K562 (cell line): ENCODE data around the gene FOXF2. TPM values are rescaled to one million over a fixed set of nuclear protein-coding genes. Genes with fewer than 3 reads are reported as not detected.
A peak's percentile ranks its signal among the peaks of the same experiment; 100 is the strongest.
"Not testable (repeated sequence)": the region's sequence is repeated elsewhere in the genome, so short reads cannot be mapped to it uniquely, and the experiment has no call there.

Source experiments
- ATAC-seq: fragments of 200-7000 bp; cut with Tn5 transposase; 3 replicates; pipeline ENCODE4 v1.9.1; 2020; ENCODE audit warnings: moderate library complexity
- BruUV-seq: library from RNA; stranded (reverse); fragments of 400-500 nt; replicated peaks from 2 replicates; lab custom pipeline; 2021; lab: Mats Ljungman, UMichigan
- CTCF ChIA-PET: fragments of 300-600 bp; formaldehyde crosslinking; extraction: SDS; loops from one replicate; lab custom pipeline; 2021; ENCODE audit warnings: low intra/inter-chr PET ratio; lab: Yijun Ruan, JAX
- POLR2A ChIA-PET: fragments of 300-600, 350-650 bp; sonication (Branson Sonifier 250); formaldehyde crosslinking; extraction: SDS; loops from one replicate; lab custom pipeline; 2021; ENCODE audit warnings: antibody characterized with exemption, inconsistent platforms; lab: Yijun Ruan, JAX
- DNase-seq, 4 experiments: peaks; one replicate each; pipeline versions ENCODE4 v3.0.0 to v3.0.0-alpha.2; 2011 to 2018; ENCODE audit warnings: low spot score in 3 of 4, mixed read lengths in 3 of 4; ENCODE audit errors: extremely low read depth in 1 of 4
- FAIRE-seq: peaks from 2 replicates; lab custom pipeline; 2011; peaks lifted over from hg19 to GRCh38; lab: Jason Lieb, UNC
- H2AFZ ChIP-seq: 2 replicates; pipeline ENCODE4 v1.6.0; 2011; ENCODE audit warnings: low read depth, low read length, control low read depth, inconsistent platforms
- H3K27ac ChIP-seq: fragments of 200-600 bp; 3 replicates; pipeline ENCODE4 v1.8.0; 2011; ENCODE audit warnings: low read depth, mild to moderate bottlenecking, control low read depth, inconsistent platforms, low read length, moderate library complexity, mixed read lengths; ENCODE audit errors: extremely low read depth
- H3K27me3 ChIP-seq, 2 experiments: fragments of 300-600 bp in 1 of 2; 2 replicates in 1 of 2; 3 replicates in 1 of 2; pipeline versions ENCODE4 v1.6.0 to v1.8.0; 2011; ENCODE audit warnings: inconsistent platforms in 2 of 2, low read length in 2 of 2, mild to moderate bottlenecking in 1 of 2, mixed read lengths in 1 of 2, moderate library complexity in 1 of 2; ENCODE audit not compliant: control insufficient read depth in 2 of 2, insufficient read depth in 2 of 2
- H3K36me3 ChIP-seq: fragments of 300-600 bp; 3 replicates; pipeline ENCODE4 v1.8.0; 2011; ENCODE audit warnings: mild to moderate bottlenecking, low read length, inconsistent platforms; ENCODE audit not compliant: control insufficient read depth, insufficient read depth
- H3K4me1 ChIP-seq, 2 experiments: fragments of 200-600 bp in 1 of 2; replicated peaks in 1 of 2; 2 replicates in 1 of 2; 3 replicates in 1 of 2; pipeline versions ENCODE4 v1.5.1 to v1.8.0; 2011; ENCODE audit warnings: inconsistent platforms in 2 of 2, low read length in 2 of 2, mild to moderate bottlenecking in 1 of 2, mixed read lengths in 1 of 2, moderate library complexity in 1 of 2; ENCODE audit not compliant: control insufficient read depth in 2 of 2, insufficient read depth in 2 of 2
- H3K4me2 ChIP-seq: 2 replicates; pipeline ENCODE4 v1.6.1; 2011; ENCODE audit warnings: low read length, control low read depth, inconsistent platforms, mixed read lengths; ENCODE audit not compliant: insufficient read depth
- H3K4me3 ChIP-seq: fragments of 200-600 bp; sonication (generic), shearing (Covaris generic); 2 replicates; pipeline ENCODE4 v1.5.1; 2016; ENCODE audit warnings: control low read depth, inconsistent platforms
- H3K79me2 ChIP-seq: fragments of 200-600 bp; 3 replicates; pipeline ENCODE4 v1.8.0; 2011; ENCODE audit warnings: low read length, inconsistent platforms; ENCODE audit not compliant: control insufficient read depth, insufficient read depth
- H3K9ac ChIP-seq, 2 experiments: 2 replicates each; pipeline versions ENCODE4 v1.6.0 to v1.6.1; 2011; ENCODE audit warnings: low read depth in 2 of 2, low read length in 2 of 2, control low read depth in 1 of 2, inconsistent platforms in 1 of 2, mild to moderate bottlenecking in 1 of 2, mixed read lengths in 1 of 2; ENCODE audit not compliant: insufficient read depth in 1 of 2
- H3K9me1 ChIP-seq: one replicate; pipeline ENCODE4 v1.6.0; 2011; ENCODE audit warnings: inconsistent platforms, mild to moderate bottlenecking, low read length, moderate library complexity; ENCODE audit not compliant: control insufficient read depth, insufficient read depth
- H3K9me3 ChIP-seq: replicated peaks from 2 replicates; pipeline ENCODE4 v1.5.1; 2011; ENCODE audit warnings: low read depth, low read length, inconsistent platforms; ENCODE audit not compliant: control insufficient read depth, insufficient read depth
- H4K20me1 ChIP-seq: replicated peaks from 2 replicates; pipeline ENCODE4 v1.6.1; 2011; ENCODE audit warnings: low read length, inconsistent platforms, mixed read lengths; ENCODE audit not compliant: control insufficient read depth, insufficient read depth
- RFX1 ChIP-seq: fragments of 450-650 bp; IDR thresholded peaks from 2 replicates; pipeline ENCODE4 v1.6.1; 2016; ENCODE audit warnings: mild to moderate bottlenecking, moderate library complexity
- WGBS: fragments of 100-300 bp; shearing (Covaris generic); methylation state at CpG from one replicate; pipeline ENCODE4 v1.1.6; 2016; ENCODE audit warnings: low coverage, mixed read lengths; ENCODE audit not compliant: insufficient coverage; ENCODE audit errors: missing lambda C conversion rate; 5-methylcytosine and 5-hydroxymethylcytosine counted together
- in situ Hi-C: fragments of 300-500 bp; cut with MboI; formaldehyde crosslinking; loops from 4 replicates; pipeline ENCODE4 v1.15.0; 2018; ENCODE audit warnings: inconsistent platforms, mixed read lengths
- intact Hi-C: fragments of 100-400 bp; cut with micrococcal nuclease; formaldehyde crosslinking; loops from 2 replicates; pipeline ENCODE4 v1.14.2; 2022
- polyA plus RNA-seq, 8 experiments: library from polyadenylated mRNA; depleted of rRNA in 4 of 8; stranded (reverse) in 5 of 8; unstranded in 3 of 8; fragments of >200 nt; fragmentation: Nextera tagmentation in 2 of 8; fragmentation: Illumina TruSeq in 1 of 8; extraction: Ambion mirVana in 2 of 8; extraction: Trizol in 1 of 8; gene quantifications; 2 replicates each; pipeline versions ENCODE4 v1.2.1 to v1.2.3, GENCODE V29; 2011 to 2014; ENCODE audit warnings: inconsistent platforms in 1 of 8, missing spikeins in 1 of 8
- total RNA-seq, 7 experiments: library from RNA; depleted of rRNA in 6 of 7; stranded (reverse); fragments of >200 nt in 6 of 7; fragmentation: Illumina TruSeq in 2 of 7; extraction: Trizol in 2 of 7; gene quantifications; 2 replicates each; pipeline versions ENCODE4 v1.2.1 to v1.2.3, GENCODE V29; 2011 to 2021; ENCODE audit warnings: low replicate concordance in 1 of 7
- TF ChIP-seq, protein P1 (sequence below): fragments of 450-650 bp; IDR thresholded peaks from 2 replicates; pipeline ENCODE4 v1.6.1; 2018; ENCODE audit warnings: mild to moderate bottlenecking, low read depth; ENCODE audit not compliant: partially characterized antibody
- TF ChIP-seq, protein P2 (sequence below): fragments of 200-800 bp; sonication (Bioruptor generic); IDR thresholded peaks from 2 replicates; pipeline ENCODE4 v1.6.1; 2016; ENCODE audit warnings: missing genetic modification characterization, missing compliant biosample characterization

The FOXF2 gene
- total and polyA plus RNA-seq, 9 of the 15 experiments (the other 6 are each of a cell fraction or from before 2014, with no cell fraction given), result not detected

DNA sequence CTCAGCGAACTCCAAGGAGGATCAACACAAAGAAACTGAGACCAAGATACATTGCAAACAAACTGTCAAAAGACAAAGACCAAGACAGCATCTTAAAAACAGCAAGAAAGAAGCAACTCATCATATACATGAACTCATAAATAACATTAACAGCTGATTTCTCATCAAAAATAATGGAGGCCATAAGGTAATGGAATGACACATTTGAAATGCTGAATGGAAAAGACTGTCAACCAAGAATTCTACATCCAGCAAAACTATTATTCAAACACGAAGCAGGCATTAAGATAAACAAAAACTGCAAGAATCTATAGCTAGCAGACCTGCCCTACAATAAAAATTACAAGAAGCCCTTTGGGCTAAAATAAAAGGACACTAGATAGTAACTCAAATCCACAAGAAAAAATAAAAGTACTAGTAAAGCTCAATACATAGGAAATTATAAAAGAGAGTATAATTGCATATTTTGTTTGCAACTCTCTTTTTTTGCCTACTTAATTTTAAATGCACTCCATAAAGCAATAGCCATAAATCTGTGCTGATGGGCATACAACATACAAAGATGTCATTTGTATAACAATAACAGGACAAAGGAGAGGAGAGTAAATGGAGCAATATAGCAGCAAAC is 37.9 kb upstream of the FOXF2 start:
- POLR2A ChIA-PET, result no interaction called here

DNA sequence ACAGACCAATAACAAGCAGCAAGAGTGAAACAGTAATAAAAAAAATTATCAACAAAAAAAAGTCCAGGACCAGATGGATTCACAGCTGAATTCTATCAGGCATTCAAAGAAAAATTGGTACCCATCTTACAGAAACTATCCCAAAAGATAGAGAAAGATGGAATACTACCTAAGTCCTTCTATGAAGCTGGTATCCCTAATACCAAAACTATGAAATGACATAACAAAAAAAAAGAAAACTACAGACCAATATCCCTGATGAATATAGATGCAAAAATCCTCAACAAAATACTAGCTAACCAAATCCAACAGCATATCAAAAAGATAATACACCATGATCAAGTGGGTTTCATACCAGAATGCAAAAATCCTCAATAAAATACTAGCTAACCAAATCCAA is 34.3 kb upstream of the FOXF2 start:
- H2AFZ ChIP-seq, H3K4me3 ChIP-seq, H3K27me3 ChIP-seq, H3K9me3 ChIP-seq, H3K36me3 ChIP-seq, H3K27ac ChIP-seq, H3K79me2 ChIP-seq, intact Hi-C loops, H3K9me1 ChIP-seq, H3K4me1 ChIP-seq, DNase-seq, H3K4me2 ChIP-seq, ATAC-seq, BruUV-seq, CTCF ChIA-PET, in situ Hi-C loops, H3K9ac ChIP-seq, H4K20me1 ChIP-seq, FAIRE-seq: not testable (repeated sequence)
- POLR2A ChIA-PET, result interaction anchor here (0.6 kb wide), 1 partner anchor 838 kb away, joined by 3 read pairs; no protein-coding TSS in a partner anchor

More for the DNA sequence above, 37.9 kb upstream of the FOXF2 start:
- no peaks in the 10 kb centered on the region for H4K20me1 ChIP-seq
- no peak overlapping the region for H3K9ac ChIP-seq
- no peak for FAIRE-seq
- no peak overlapping the region for H3K27ac ChIP-seq
- intact Hi-C loops, result no loop called here
- TF ChIP-seq, protein P1, sequence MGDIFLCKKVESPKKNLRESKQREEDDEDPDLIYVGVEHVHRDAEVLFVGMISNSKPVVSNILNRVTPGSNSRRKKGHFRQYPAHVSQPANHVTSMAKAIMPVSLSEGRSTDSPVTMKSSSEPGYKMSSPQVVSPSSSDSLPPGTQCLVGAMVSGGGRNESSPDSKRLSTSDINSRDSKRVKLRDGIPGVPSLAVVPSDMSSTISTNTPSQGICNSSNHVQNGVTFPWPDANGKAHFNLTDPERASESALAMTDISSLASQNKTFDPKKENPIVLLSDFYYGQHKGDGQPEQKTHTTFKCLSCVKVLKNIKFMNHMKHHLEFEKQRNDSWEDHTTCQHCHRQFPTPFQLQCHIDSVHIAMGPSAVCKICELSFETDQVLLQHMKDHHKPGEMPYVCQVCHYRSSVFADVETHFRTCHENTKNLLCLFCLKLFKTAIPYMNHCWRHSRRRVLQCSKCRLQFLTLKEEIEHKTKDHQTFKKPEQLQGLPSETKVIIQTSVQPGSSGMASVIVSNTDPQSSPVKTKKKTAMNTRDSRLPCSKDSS, result peak; percentile 25
- TF ChIP-seq, protein P2, sequence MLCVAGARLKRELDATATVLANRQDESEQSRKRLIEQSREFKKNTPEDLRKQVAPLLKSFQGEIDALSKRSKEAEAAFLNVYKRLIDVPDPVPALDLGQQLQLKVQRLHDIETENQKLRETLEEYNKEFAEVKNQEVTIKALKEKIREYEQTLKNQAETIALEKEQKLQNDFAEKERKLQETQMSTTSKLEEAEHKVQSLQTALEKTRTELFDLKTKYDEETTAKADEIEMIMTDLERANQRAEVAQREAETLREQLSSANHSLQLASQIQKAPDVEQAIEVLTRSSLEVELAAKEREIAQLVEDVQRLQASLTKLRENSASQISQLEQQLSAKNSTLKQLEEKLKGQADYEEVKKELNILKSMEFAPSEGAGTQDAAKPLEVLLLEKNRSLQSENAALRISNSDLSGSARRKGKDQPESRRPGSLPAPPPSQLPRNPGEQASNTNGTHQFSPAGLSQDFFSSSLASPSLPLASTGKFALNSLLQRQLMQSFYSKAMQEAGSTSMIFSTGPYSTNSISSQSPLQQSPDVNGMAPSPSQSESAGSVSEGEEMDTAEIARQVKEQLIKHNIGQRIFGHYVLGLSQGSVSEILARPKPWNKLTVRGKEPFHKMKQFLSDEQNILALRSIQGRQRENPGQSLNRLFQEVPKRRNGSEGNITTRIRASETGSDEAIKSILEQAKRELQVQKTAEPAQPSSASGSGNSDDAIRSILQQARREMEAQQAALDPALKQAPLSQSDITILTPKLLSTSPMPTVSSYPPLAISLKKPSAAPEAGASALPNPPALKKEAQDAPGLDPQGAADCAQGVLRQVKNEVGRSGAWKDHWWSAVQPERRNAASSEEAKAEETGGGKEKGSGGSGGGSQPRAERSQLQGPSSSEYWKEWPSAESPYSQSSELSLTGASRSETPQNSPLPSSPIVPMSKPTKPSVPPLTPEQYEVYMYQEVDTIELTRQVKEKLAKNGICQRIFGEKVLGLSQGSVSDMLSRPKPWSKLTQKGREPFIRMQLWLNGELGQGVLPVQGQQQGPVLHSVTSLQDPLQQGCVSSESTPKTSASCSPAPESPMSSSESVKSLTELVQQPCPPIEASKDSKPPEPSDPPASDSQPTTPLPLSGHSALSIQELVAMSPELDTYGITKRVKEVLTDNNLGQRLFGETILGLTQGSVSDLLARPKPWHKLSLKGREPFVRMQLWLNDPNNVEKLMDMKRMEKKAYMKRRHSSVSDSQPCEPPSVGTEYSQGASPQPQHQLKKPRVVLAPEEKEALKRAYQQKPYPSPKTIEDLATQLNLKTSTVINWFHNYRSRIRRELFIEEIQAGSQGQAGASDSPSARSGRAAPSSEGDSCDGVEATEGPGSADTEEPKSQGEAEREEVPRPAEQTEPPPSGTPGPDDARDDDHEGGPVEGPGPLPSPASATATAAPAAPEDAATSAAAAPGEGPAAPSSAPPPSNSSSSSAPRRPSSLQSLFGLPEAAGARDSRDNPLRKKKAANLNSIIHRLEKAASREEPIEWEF (CRISPR knock-in tag), result no peak
- TF ChIP-seq RFX1, result no peak
- TF ChIP-seq, all 486 proteins: peak for 1
- 0% methylated on average over 2 of the region's 2 CpGs for WGBS
- Histone ChIP-seq H3K27me3 (no peaks in the 10 kb centered on the region), H3K4me3 (no peak overlapping the region), H3K79me2 (no peaks in the 10 kb centered on the region), H3K4me2 (no peak overlapping the region), H3K9me3 (no peaks in the 10 kb centered on the region; the same call in 1 of the 2 replicates), H3K4me1 (no peaks in the 10 kb centered on the region), H3K36me3 (no peaks in the 10 kb centered on the region), H3K9me1 (no peaks in the 10 kb centered on the region), H2AFZ (no peak overlapping the region)
- in situ Hi-C loops, result no loop called here
- ATAC-seq, result no peak
- CTCF ChIA-PET, result no interaction called here
- DNase-seq, result no peak
- no TSS peak for BruUV-seq
